ENCODE data around the gene ACTR3. TPM values are rescaled to one million over a fixed set of nuclear protein-coding genes. Genes with fewer than 3 reads are reported as not detected.
A peak's percentile ranks its signal among the peaks of the same experiment; 100 is the strongest.
"Not testable (repeated sequence)": the region's sequence is repeated elsewhere in the genome, so short reads cannot be mapped to it uniquely, and the experiment has no call there.

Gene ACTR3
- total RNA-seq: 100 to 1,000 TPM in 3 of 4 donors, 10 to 100 TPM in 1; 94.6 to 127 (median 115) TPM

- Histone ChIP-seq H3K9me3 (no peaks in the 10 kb centered on the region), H3K4me3 (peak within 1 kb of the TSS; percentile 94), H3K27me3 (no peaks in the 10 kb centered on the region), H3K4me1 (peaks cover 68% of the 10 kb centered on the region), H3K36me3 (no peaks in the 10 kb centered on the region), H3K27ac (peak within 1 kb of the TSS; percentile 98)
- 0% methylated on average over 29 of the region's 51 CpGs for WGBS
- TF ChIP-seq EP300 (IDR thresholded peaks at IDR 0.05) (no peak), POLR2A (IDR thresholded peaks at IDR 0.05) (peak in 1 of 2 donors; percentile 33), POLR2AphosphoS5 (IDR thresholded peaks at IDR 0.05) (peak in 1 of 3 donors; percentile 46)
- TF ChIP-seq, protein P1, sequence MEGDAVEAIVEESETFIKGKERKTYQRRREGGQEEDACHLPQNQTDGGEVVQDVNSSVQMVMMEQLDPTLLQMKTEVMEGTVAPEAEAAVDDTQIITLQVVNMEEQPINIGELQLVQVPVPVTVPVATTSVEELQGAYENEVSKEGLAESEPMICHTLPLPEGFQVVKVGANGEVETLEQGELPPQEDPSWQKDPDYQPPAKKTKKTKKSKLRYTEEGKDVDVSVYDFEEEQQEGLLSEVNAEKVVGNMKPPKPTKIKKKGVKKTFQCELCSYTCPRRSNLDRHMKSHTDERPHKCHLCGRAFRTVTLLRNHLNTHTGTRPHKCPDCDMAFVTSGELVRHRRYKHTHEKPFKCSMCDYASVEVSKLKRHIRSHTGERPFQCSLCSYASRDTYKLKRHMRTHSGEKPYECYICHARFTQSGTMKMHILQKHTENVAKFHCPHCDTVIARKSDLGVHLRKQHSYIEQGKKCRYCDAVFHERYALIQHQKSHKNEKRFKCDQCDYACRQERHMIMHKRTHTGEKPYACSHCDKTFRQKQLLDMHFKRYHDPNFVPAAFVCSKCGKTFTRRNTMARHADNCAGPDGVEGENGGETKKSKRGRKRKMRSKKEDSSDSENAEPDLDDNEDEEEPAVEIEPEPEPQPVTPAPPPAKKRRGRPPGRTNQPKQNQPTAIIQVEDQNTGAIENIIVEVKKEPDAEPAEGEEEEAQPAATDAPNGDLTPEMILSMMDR (IDR thresholded peaks at IDR 0.05): no peak
- peak; percentile 97 to 98 for DNase-seq (ENCODE audit: low spot score in 2 of 2)
These were observed at the start of gene ACTR3 for GRCh38 chr2:113889471-113890252. Gene ACTR3, plus strand, starts transcription at chr2:113890089. Its CDS starts 191 bp downstream, at chr2:113890280.

DNA sequence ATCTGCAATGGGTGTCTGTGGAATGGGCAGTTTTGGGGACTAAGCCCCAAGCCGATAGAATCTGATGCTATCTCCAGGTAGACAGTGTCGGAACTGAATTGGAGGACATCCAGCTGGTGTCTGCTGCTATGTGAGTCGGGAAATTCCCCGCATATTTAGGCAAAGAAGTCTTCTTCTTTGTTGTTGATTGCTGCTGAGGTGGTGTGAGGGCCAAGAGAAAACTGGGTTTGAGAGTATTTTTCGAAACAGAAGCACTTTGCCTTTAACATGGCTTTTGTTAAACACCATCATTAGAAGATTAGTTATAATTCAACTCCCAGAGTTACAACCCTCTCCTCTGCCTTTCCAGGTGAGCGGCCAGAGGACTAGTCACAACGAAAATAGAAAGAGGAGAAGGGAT is 49.4 kb upstream of the ACTR3 start:
- Histone ChIP-seq H3K4me1 (no peaks in the 10 kb centered on the region), H3K4me3 (no peak overlapping the region), H3K36me3 (no peaks in the 10 kb centered on the region), H3K27ac (no peak overlapping the region), H3K27me3 (no peaks in the 10 kb centered on the region), H3K9me3 (no peaks in the 10 kb centered on the region)
- 70% methylated on average over 7 of the region's 7 CpGs for WGBS
- TF ChIP-seq, protein P1 (IDR thresholded peaks at IDR 0.05): no peak
- no peak for TF ChIP-seq EP300 (IDR thresholded peaks at IDR 0.05)
- no peak for TF ChIP-seq POLR2A (IDR thresholded peaks at IDR 0.05)
- TF ChIP-seq POLR2AphosphoS5 (IDR thresholded peaks at IDR 0.05): no peak
- no peak for DNase-seq (ENCODE audit: low spot score in 2 of 2)

- H3K27ac ChIP-seq: peak overlapping the region; percentile 74
- H3K9me3 ChIP-seq: no peaks in the 10 kb centered on the region
- TF ChIP-seq POLR2AphosphoS5 (IDR thresholded peaks at IDR 0.05): no peak
- TF ChIP-seq POLR2A (IDR thresholded peaks at IDR 0.05): no peak
- TF ChIP-seq, protein P1 (IDR thresholded peaks at IDR 0.05): no peak
- no peak for TF ChIP-seq EP300 (IDR thresholded peaks at IDR 0.05)
- H3K36me3 ChIP-seq: no peaks in the 10 kb centered on the region
- no peaks in the 10 kb centered on the region for H3K27me3 ChIP-seq
- 23% methylated on average over 14 of the region's 14 CpGs for WGBS
- H3K4me3 ChIP-seq: peak overlapping the region; percentile 10
- no peaks in the 10 kb centered on the region for H3K4me1 ChIP-seq
- DNase-seq (ENCODE audit: low spot score in 2 of 2): no peak
These were observed 46.8 kb upstream of the ACTR3 start for GRCh38 chr2:113842919-113843736.

GRCh38 chr2:113843737-113844050 is 46.2 kb upstream of the ACTR3 start:
- 23% methylated on average over 4 of the region's 4 CpGs for WGBS
- H3K9me3 ChIP-seq; H3K36me3 ChIP-seq; DNase-seq (ENCODE audit: low spot score in 2 of 2); H3K27me3 ChIP-seq; H3K4me1 ChIP-seq: not testable (repeated sequence)
- Histone ChIP-seq H3K4me3 (peak overlapping the region; percentile 10), H3K27ac (peak overlapping the region; percentile 74)

- 61% methylated on average over 3 of the region's 3 CpGs for WGBS
- no peak overlapping the region for H3K4me3 ChIP-seq
- no peaks in the 10 kb centered on the region for H3K27me3 ChIP-seq
- TF ChIP-seq, protein P1 (IDR thresholded peaks at IDR 0.05): no peak
- TF ChIP-seq EP300 (IDR thresholded peaks at IDR 0.05) (no peak), POLR2A (IDR thresholded peaks at IDR 0.05) (no peak), POLR2AphosphoS5 (IDR thresholded peaks at IDR 0.05) (no peak)
- H3K9me3 ChIP-seq: no peaks in the 10 kb centered on the region
- no peak overlapping the region for H3K27ac ChIP-seq
- no peak for DNase-seq (ENCODE audit: low spot score in 2 of 2)
- H3K36me3 ChIP-seq: no peaks in the 10 kb centered on the region
- H3K4me1 ChIP-seq: peaks cover 6% of the 10 kb centered on the region
These were observed 44.6 kb upstream of the ACTR3 start for GRCh38 chr2:113845261-113845660.

GRCh38 chr2:113845796-113846195 is 44.1 kb upstream of the ACTR3 start:
- DNase-seq (ENCODE audit: low spot score in 2 of 2); H3K9me3 ChIP-seq; H3K27ac ChIP-seq; H3K36me3 ChIP-seq; H3K4me3 ChIP-seq; H3K4me1 ChIP-seq; H3K27me3 ChIP-seq: not testable (repeated sequence)
- WGBS: 91% methylated on average over 4 of the region's 4 CpGs
